GM19043 (cell line): ENCODE measurements around the gene ZNF331.

Experiments used
- ATAC-seq: cut with Tn5 transposase; IDR thresholded peaks from one replicate; pipeline ENCODE4 v1.9.1; 2021; ENCODE audit warnings: low read depth; ENCODE audit not compliant: unreplicated experiment

ZNF331 gene

GRCh38 chr19:53555352-53555751 is 17.4 kb downstream of the ZNF331 start:
- no peak for ATAC-seq

DNA sequence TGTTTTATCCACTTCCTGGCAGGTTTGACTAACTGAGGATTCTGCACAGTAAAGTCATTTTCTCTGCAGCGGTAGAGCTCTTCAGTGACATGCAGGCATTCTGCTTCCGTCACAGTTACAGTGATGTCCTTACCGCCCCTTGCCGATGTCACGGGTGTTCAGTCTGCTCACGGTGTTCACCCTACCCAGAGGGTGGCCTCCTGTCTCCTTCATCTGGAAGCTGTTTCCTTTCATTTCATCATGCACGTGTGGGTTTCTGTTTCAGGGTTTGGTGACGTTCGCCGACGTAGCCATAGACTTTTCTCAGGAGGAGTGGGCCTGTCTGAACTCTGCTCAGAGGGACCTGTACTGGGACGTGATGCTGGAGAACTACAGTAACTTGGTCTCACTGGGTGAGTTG is 33.4 kb downstream of the ZNF331 start:
- ATAC-seq = no peak

- no peak for ATAC-seq
Observed at GRCh38 chr19:53576941-53577653, 39.2 kb downstream of the ZNF331 start.

GRCh38 chr19:53577968-53578367 is 40.0 kb downstream of the ZNF331 start:
- no peak for ATAC-seq

GRCh38 chr19:53579518-53579917 is 41.6 kb downstream of the ZNF331 start:
- no peak for ATAC-seq

GRCh38 chr19:53580871-53581835 is 43.2 kb downstream of the ZNF331 start:
- ATAC-seq = no peak

GRCh38 chr19:53581871-53582279 is 43.9 kb downstream of the ZNF331 start:
- ATAC-seq = no peak

DNA sequence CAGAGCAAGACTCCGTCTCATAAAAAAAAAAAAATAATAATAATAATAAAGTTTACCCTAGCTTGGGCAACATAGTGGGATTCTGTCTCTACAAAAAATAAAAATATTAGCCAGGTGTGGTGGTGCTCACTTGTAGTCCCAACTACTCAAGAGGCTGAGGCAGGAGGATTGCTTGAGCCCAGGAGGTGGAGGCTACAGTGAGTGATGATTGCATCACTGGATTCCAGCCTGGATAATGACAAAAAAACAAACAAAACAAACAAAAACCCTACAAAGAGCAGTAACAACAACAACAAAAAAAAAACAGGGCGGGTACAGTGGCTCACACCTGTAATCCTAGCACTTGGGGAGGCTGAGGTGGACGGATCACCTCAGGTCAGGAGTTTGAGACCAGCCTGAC is 45.2 kb downstream of the ZNF331 start:
- ATAC-seq = no peak

GRCh38 chr19:53586277-53586691 is 48.3 kb downstream of the ZNF331 start:
- no peak for ATAC-seq

DNA sequence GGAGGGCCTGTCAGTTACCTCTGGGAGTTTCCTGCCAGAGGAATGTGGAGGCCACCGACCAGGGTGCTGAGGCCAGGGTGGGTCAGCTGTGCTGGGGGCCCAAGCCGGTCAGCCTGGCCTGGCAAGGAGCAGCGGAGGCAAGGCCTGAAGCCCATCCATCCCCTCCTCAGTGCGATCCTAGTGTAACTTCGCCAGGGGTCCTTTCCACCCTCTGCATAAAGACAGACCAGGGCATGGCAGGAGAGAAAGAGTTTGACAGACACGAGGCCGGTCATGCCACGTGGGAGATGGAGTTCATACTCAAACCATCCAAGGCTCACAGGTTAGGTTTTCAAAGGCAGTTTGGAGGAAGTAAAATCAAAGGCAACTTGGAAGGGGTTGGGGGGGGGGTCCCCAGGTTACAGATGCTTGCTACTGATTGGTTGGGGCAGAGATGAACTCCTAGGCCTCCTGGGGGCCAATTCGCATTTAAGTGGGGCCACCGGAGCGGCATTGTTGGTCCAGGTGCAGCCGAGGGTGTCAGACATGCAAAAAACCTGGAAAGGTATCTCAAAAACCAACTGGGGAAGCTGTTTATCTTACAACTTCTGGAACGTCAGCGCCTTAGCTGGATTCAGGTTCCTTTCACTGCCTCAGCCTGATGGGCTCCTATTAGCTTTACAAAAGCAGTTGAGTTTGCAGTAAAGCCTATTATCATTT is 57.0 kb downstream of the ZNF331 start:
- no peak for ATAC-seq

DNA sequence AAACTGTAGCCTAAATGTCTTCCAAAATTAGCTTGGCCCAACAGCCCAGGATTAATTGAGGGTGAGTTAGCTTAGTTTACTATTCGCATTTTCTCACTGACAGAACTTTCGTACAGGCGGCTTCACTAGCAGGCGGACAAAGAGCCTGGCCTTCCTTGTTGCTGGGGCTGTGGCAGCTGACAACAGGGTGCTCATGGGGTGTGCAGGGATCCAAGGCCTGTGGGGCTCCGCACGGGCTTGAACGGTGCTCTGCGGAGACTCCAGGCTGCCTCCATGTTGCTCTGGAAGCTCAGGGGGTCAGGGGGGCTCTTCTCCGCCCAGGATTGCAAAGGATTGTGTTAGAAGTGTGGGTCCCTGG is 57.5 kb downstream of the ZNF331 start:
- no peak for ATAC-seq

GRCh38 chr19:53596056-53596455 is 58.1 kb downstream of the ZNF331 start:
- no peak for ATAC-seq

DNA sequence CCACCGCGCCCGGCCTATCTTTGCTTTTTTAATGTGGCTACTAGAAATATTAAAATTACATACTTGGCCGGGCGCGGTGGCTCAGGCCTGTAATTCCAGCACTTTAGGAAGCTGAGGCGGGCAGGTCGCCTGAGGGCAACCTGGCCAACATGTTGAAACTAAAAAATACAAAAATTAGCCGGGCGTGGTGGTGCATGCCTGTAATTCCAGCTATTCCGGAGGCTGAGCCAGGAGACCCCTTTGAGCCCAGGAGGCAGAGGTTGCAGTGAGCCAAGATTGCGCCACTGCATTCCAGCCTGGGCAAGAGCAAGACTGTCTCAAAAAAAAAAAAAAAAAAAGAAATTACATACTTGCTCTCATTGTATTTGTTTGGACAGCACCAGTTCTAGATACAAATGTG is 59.1 kb downstream of the ZNF331 start:
- ATAC-seq = no peak

DNA sequence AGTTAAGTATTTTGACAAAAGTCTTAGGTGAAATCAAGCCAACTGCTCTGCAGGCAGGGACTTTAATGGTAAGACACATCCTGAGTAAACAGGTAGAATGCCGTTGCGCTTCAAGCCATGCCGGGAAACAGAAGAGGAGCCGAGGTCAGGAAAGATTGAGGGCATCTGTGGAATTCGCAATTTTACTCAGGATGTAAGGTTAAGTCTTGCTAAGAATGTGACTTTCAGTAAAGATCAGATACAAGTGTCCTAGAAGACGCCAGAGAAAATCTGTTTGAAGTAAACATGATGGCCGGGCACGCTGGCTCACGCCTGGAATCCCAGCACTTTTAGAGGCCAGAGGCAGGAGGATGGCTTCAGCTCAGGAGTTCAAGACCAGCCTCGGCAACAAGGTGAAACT is 60.4 kb downstream of the ZNF331 start:
- no peak for ATAC-seq

- ATAC-seq = no peak
Observed at GRCh38 chr19:53600217-53600616, 62.3 kb downstream of the ZNF331 start.

DNA sequence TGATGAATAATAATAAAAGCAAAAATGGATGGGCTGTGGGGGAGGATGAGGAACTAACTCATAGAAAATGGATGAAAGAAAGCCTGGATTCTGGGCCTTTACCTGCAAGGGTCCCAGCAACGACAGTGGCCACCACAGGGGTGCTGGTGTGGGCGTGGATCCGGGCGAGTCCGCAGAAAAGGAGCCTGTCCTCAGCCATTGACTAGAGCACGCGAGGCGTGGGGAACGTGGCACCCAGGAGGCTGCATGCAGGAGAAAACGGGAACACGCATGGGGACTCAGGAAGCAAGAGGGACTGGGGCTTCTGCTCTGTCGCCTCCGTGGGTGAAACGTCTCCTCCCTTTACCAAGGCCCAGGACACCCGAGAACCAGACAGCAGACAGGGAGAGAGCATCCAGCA is 68.1 kb downstream of the ZNF331 start:
- ATAC-seq = no peak

GRCh38 chr19:53608381-53608780 is 70.4 kb downstream of the ZNF331 start:
- no peak for ATAC-seq

DNA sequence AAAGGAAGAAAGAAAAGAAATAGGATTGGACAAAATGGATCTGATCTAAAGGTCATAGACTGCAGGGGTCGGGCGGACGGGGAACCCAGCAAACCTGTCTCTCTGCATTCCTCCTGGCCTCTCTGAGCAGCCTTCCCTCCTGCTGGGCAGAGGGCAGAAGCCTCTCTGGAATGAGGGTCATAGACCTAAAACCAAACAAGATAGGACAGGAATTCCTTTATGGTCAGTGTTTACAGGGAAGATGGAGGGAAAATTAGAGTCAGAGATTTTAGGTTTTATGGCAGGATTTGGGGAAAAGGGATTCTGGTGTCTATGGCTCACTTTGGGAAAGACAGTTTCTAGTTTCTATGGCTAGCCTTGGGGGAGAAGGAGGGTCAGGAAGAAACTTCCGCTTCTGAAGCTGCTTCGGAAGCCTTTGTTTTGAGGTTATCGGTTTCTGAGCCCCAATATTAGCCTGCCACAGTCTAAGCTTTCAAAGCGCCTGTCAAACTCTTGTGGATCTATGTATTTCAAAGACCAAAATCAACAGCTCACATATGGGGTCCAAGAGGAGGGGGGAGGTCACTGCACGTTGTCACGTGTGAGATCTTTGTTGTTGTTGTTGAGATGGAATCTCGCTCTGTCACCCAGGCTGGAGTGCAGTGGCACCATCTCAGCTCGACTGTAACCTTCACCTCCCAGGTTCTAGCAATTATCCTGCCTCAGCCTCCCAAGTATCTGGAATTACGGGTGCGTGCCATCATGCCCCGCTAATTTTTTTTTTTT is 75.0 kb downstream of the ZNF331 start:
- ATAC-seq = no peak

- no peak for ATAC-seq
Observed at GRCh38 chr19:53621885-53622740, 84.2 kb downstream of the ZNF331 start.
